IMR-90 (cell line): ENCODE results near the gene EXOC2. TPM values are rescaled to one million over a fixed set of nuclear protein-coding genes. Genes with fewer than 3 reads are reported as not detected.

Experiments used
- ATAC-seq: fragments of 200-7000 bp; cut with Tn5 transposase; 2 replicates; pipeline ENCODE4 v1.9.1; 2020; ENCODE audit warnings: low read depth, mild to moderate bottlenecking, moderate library complexity
- BruUV-seq: library from RNA; stranded (reverse); fragments of 400-500 nt; replicated peaks from 2 replicates; lab custom pipeline; 2021; lab: Mats Ljungman, UMichigan
- CTCF ChIA-PET: fragments of 300-600 bp; formaldehyde crosslinking; extraction: SDS; loops from one replicate; lab custom pipeline; 2021; ENCODE audit warnings: antibody characterized with exemption; lab: Yijun Ruan, JAX
- POLR2A ChIA-PET: fragments of 300-600 bp; sonication (Branson Sonifier 250); formaldehyde crosslinking; loops from one replicate; lab custom pipeline; 2022; ENCODE audit warnings: antibody characterized with exemption; ENCODE audit not compliant: unreplicated experiment; lab: Charles Lee
- DNase-seq: peaks from one replicate; pipeline ENCODE4 v3.0.0; 2013
- H2AFZ ChIP-seq: replicated peaks from 2 replicates; pipeline ENCODE3; 2013; ENCODE audit warnings: low read length, mild to moderate bottlenecking; ENCODE audit not compliant: poor library complexity
- H2AK5ac ChIP-seq: 2 replicates; pipeline ENCODE4 v1.6.1; 2013; ENCODE audit warnings: low read depth, low read length, inconsistent platforms
- H2AK9ac ChIP-seq: replicated peaks from 2 replicates; pipeline ENCODE3; 2013; ENCODE audit warnings: mild to moderate bottlenecking, low read depth, low read length, moderate library complexity; ENCODE audit not compliant: poor library complexity
- H2BK120ac ChIP-seq: 2 replicates; pipeline ENCODE4 v1.6.1; 2013; ENCODE audit warnings: low read depth, low read length, inconsistent platforms
- H2BK15ac ChIP-seq: 3 replicates; pipeline ENCODE4 v1.6.1; 2013; ENCODE audit warnings: low read depth, low read length, inconsistent platforms
- H2BK20ac ChIP-seq: 2 replicates; pipeline ENCODE4 v1.6.1; 2013; ENCODE audit warnings: low read depth, mild to moderate bottlenecking, inconsistent platforms, low read length, moderate library complexity
- H2BK5ac ChIP-seq: 2 replicates; pipeline ENCODE4 v1.6.1; 2013; ENCODE audit warnings: mild to moderate bottlenecking, low read depth, low read length, inconsistent platforms; ENCODE audit not compliant: poor library complexity, severe bottlenecking
- H3K14ac ChIP-seq: replicated peaks from 2 replicates; pipeline ENCODE4 v1.6.1; 2013; ENCODE audit warnings: low read depth, low read length, inconsistent platforms
- H3K18ac ChIP-seq: 2 replicates; pipeline ENCODE4 v1.6.1; 2013; ENCODE audit warnings: low read depth, low read length, control low read depth
- H3K23ac ChIP-seq: 2 replicates; pipeline ENCODE4 v1.6.1; 2013; ENCODE audit warnings: low read depth, low read length, inconsistent platforms
- H3K27ac ChIP-seq: 2 replicates; pipeline ENCODE4 v1.5.1; 2013; ENCODE audit warnings: mild to moderate bottlenecking, control low read depth, low read length; ENCODE audit not compliant: insufficient read depth
- H3K27me3 ChIP-seq: 2 replicates; pipeline ENCODE4 v1.6.1; 2013; ENCODE audit warnings: low read length; ENCODE audit not compliant: control insufficient read depth, insufficient read depth
- H3K36me3 ChIP-seq: 2 replicates; pipeline ENCODE4 v1.6.1; 2013; ENCODE audit warnings: low read length, mixed read lengths; ENCODE audit not compliant: control insufficient read depth, insufficient read depth
- H3K4ac ChIP-seq: 2 replicates; pipeline ENCODE4 v1.6.1; 2013; ENCODE audit warnings: low read depth, low read length, inconsistent platforms
- H3K4me1 ChIP-seq: 2 replicates; pipeline ENCODE4 v1.6.1; 2013; ENCODE audit warnings: low read length, mixed read lengths; ENCODE audit not compliant: control insufficient read depth, insufficient read depth
- H3K4me2 ChIP-seq: 2 replicates; pipeline ENCODE4 v1.6.1; 2013; ENCODE audit warnings: low read depth, mild to moderate bottlenecking, control low read depth, low read length, moderate library complexity
- H3K4me3 ChIP-seq: 2 replicates; pipeline ENCODE4 v1.5.1; 2013; ENCODE audit warnings: low read depth, mild to moderate bottlenecking, control low read depth, low read length, moderate library complexity; ENCODE audit not compliant: insufficient read depth
- H3K56ac ChIP-seq: 2 replicates; pipeline ENCODE4 v1.6.1; 2013; ENCODE audit warnings: low read length, inconsistent platforms; ENCODE audit not compliant: insufficient read depth; ENCODE audit errors: extremely low read depth
- H3K79me1 ChIP-seq, 2 experiments: 2 replicates each; pipeline ENCODE4 v1.6.1; 2013; ENCODE audit warnings: low read length in 2 of 2, inconsistent platforms in 1 of 2, low read depth in 1 of 2
- H3K9ac ChIP-seq: 2 replicates; pipeline ENCODE4 v1.6.1; 2013; ENCODE audit warnings: low read depth, low read length, control low read depth
- H3K9me1 ChIP-seq: 2 replicates; pipeline ENCODE4 v1.6.1; 2013; ENCODE audit warnings: low read length, inconsistent platforms; ENCODE audit not compliant: insufficient read depth
- H3K9me3 ChIP-seq: 2 replicates; pipeline ENCODE4 v1.6.1; 2013; ENCODE audit warnings: low read length; ENCODE audit not compliant: control insufficient read depth, insufficient read depth
- H4K20me1 ChIP-seq: 2 replicates; pipeline ENCODE4 v1.6.1; 2013; ENCODE audit warnings: low read length, inconsistent platforms; ENCODE audit not compliant: insufficient read depth
- H4K5ac ChIP-seq: 2 replicates; pipeline ENCODE4 v1.6.1; 2013; ENCODE audit warnings: mild to moderate bottlenecking, low read depth, low read length, control low read depth
- H4K8ac ChIP-seq, 2 experiments: 2 replicates each; pipeline ENCODE4 v1.6.1; 2013; ENCODE audit warnings: low read depth in 2 of 2, low read length in 2 of 2, control low read depth in 1 of 2, inconsistent platforms in 1 of 2
- H4K91ac ChIP-seq: 2 replicates; pipeline ENCODE4 v1.6.1; 2013; ENCODE audit warnings: low read depth, low read length, inconsistent platforms; ENCODE audit not compliant: insufficient read depth
- MAFK ChIP-seq: IDR thresholded peaks from 2 replicates; pipeline ENCODE4 v1.6.1; 2012; ENCODE audit warnings: low read depth, low read length, improper control_type of control experiment
- RFX5 ChIP-seq: IDR thresholded peaks from 2 replicates; pipeline ENCODE4 v1.8.0; 2012; ENCODE audit warnings: low read depth, mild to moderate bottlenecking, low read length, moderate library complexity
- SMC3 ChIP-seq: fragments of 150-350 bp; IDR thresholded peaks from 2 replicates; pipeline ENCODE4 v1.6.1; 2016; ENCODE audit warnings: low read depth, mild to moderate bottlenecking, antibody characterized with exemption, low read length, moderate library complexity
- WGBS, 2 experiments: methylation state at CpG; one replicate each; pipeline versions ENCODE4 v1.1.5 to v1.1.7; 2013; ENCODE audit warnings: missing lambda C conversion rate in 2 of 2; ENCODE audit not compliant: insufficient read length in 1 of 2; ENCODE audit errors: extremely low coverage in 2 of 2; 5-methylcytosine and 5-hydroxymethylcytosine counted together
- dilution Hi-C: fragments of 300-500 bp; cut with HindIII; formaldehyde crosslinking; loops from one replicate; pipeline ENCODE4 v1.14.3; 2018; ENCODE audit warnings: low sequenced_read_pairs; ENCODE audit not compliant: unreplicated experiment
- in situ Hi-C: fragments of 300-500 bp; cut with MboI; formaldehyde crosslinking; loops from 3 replicates; pipeline ENCODE4 v1.14.3; 2019; ENCODE audit warnings: low sequenced_read_pairs, inconsistent platforms, mixed read lengths
- intact Hi-C: fragments of 100-400 bp; cut with micrococcal nuclease; formaldehyde crosslinking; loops from 2 replicates; pipeline ENCODE4 v1.10.0; 2022
- polyA plus RNA-seq, 3 experiments: library from polyadenylated mRNA; depleted of rRNA; stranded (reverse); fragments of >200 nt; gene quantifications; 2 replicates each; pipeline ENCODE4 v1.2.3, GENCODE V29; 2012; ENCODE audit warnings: low replicate concordance in 1 of 3
- total RNA-seq: library from RNA; depleted of rRNA; stranded (reverse); fragments of >200 nt; gene quantifications from 2 replicates; pipeline ENCODE4 v1.2.3, GENCODE V29; 2012
- TF ChIP-seq, protein P1 (sequence below): fragments of 150-350 bp; IDR thresholded peaks from 2 replicates; pipeline ENCODE4 v1.6.1; 2017; ENCODE audit warnings: mild to moderate bottlenecking, antibody characterized with exemption, low read length, low read depth

EXOC2 gene
- total and polyA plus RNA-seq, 2 of the 4 experiments (the other 2 are of a cell fraction), result 13.1 to 37.3 TPM

DNA sequence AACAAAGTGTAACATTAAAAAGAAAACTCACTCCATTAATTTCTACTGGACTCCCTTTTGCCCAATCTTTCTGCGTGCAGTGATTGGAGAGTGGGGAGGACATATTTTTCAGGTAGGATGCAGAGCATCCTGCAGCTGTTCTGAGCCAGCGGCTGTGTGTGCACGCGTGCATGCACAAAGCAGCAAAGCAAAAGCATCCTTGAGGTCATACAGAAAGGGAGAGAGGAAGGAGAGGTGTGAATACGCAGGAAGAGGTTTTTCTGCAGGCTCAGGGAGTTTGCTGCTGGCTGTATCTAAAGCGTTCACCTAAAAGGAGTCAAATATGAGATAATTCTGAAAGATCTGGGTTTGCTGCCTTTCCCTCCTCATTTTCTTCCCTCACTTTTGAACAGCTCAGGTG, 144.4 kb downstream of the EXOC2 start:
- H3K9me3 ChIP-seq, result no peaks in the 10 kb centered on the region
- no peaks in the 10 kb centered on the region for H3K79me1 ChIP-seq
- no peak overlapping the region for H3K4ac ChIP-seq
- no TSS peak for BruUV-seq
- peaks cover 15% of the 10 kb centered on the region for H3K36me3 ChIP-seq
- no peak overlapping the region for H4K91ac ChIP-seq
- no peaks in the 10 kb centered on the region for H4K20me1 ChIP-seq
- no peak overlapping the region for H4K5ac ChIP-seq
- no peak overlapping the region for H3K4me3 ChIP-seq
- in situ Hi-C loops, result no loop called here
- no peak overlapping the region for H3K27ac ChIP-seq
- WGBS, 2 experiments, result 97% methylated on average over 3 of the region's 6 CpGs; no CpG with 5 or more reads in 1 of the 2 experiments
- H2BK5ac ChIP-seq, result no peak overlapping the region
- ChIA-PET CTCF (no interaction called here), POLR2A (no interaction called here)
- no peaks in the 10 kb centered on the region for H3K27me3 ChIP-seq
- intact Hi-C loops, result no loop called here
- H3K4me2 ChIP-seq, result no peak overlapping the region
- H2AFZ ChIP-seq, result no peak overlapping the region
- no peak overlapping the region for H2BK15ac ChIP-seq
- H3K9me1 ChIP-seq, result no peaks in the 10 kb centered on the region
- no peak overlapping the region for H2BK20ac ChIP-seq
- no peak overlapping the region for H4K8ac ChIP-seq
- no peak overlapping the region for H2AK5ac ChIP-seq
- no peak overlapping the region for H3K14ac ChIP-seq
- no peak overlapping the region for H3K18ac ChIP-seq
- H3K4me1 ChIP-seq, result no peaks in the 10 kb centered on the region; the same call in 1 of the 2 replicates
- no peak for TF ChIP-seq RFX5
- TF ChIP-seq SMC3, result no peak
- TF ChIP-seq, protein P1, sequence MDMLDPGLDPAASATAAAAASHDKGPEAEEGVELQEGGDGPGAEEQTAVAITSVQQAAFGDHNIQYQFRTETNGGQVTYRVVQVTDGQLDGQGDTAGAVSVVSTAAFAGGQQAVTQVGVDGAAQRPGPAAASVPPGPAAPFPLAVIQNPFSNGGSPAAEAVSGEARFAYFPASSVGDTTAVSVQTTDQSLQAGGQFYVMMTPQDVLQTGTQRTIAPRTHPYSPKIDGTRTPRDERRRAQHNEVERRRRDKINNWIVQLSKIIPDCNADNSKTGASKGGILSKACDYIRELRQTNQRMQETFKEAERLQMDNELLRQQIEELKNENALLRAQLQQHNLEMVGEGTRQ, result no peak
- no peak for TF ChIP-seq MAFK
- no peak overlapping the region for H3K56ac ChIP-seq
- no peak for DNase-seq
- no peak overlapping the region for H3K23ac ChIP-seq
- H2BK120ac ChIP-seq, result no peak overlapping the region
- no peak for ATAC-seq
- no peak overlapping the region for H3K9ac ChIP-seq
- H2AK9ac ChIP-seq, result no peak overlapping the region
- dilution Hi-C loops, result no loop called here
